OCI-LY7 (cell line): ENCODE data around the gene KCNQ4. TPM values are rescaled to one million over a fixed set of nuclear protein-coding genes. Genes with fewer than 3 reads are reported as not detected.

ENCODE experiments used
- BruUV-seq: library from RNA; stranded (reverse); fragments of 400-500 nt; replicated peaks from 2 replicates; lab custom pipeline; 2021; lab: Mats Ljungman, UMichigan
- CTCF ChIA-PET: fragments of 300-600 bp; sonication (Branson Sonifier 250); formaldehyde crosslinking; loops from one replicate; lab custom pipeline; 2022; ENCODE audit warnings: antibody characterized with exemption; ENCODE audit not compliant: unreplicated experiment; lab: Charles Lee
- POLR2A ChIA-PET: fragments of 300-600 bp; sonication (Branson Sonifier 250); formaldehyde crosslinking; loops from one replicate; lab custom pipeline; 2022; ENCODE audit warnings: antibody characterized with exemption; lab: Charles Lee
- DNase-seq: peaks from one replicate; pipeline ENCODE4 v3.0.0-alpha.2; 2015; ENCODE audit warnings: low spot score
- H2AFZ ChIP-seq: fragments of 200-600 bp; sonication (generic), shearing (Covaris generic); 2 replicates; pipeline ENCODE4 v1.6.1; 2014; ENCODE audit warnings: mild to moderate bottlenecking, antibody characterized with exemption, low read length, moderate library complexity
- H3K27ac ChIP-seq: fragments of 200-600 bp; sonication (generic); 2 replicates; pipeline ENCODE4 v1.5.1; 2014; ENCODE audit warnings: mixed run types, low read depth, mild to moderate bottlenecking, moderate library complexity, low read length, inconsistent platforms; ENCODE audit not compliant: poor library complexity, severe bottlenecking
- H3K36me3 ChIP-seq: fragments of 200-600 bp; sonication (generic); 2 replicates; pipeline ENCODE4 v1.6.1; 2014; ENCODE audit warnings: mild to moderate bottlenecking, antibody characterized with exemption, low read length, moderate library complexity, mixed read lengths; ENCODE audit not compliant: insufficient read depth
- H3K4me1 ChIP-seq: fragments of 200-600 bp; sonication (generic); 2 replicates; pipeline ENCODE4 v1.5.1; 2014; ENCODE audit warnings: mild to moderate bottlenecking, low read length; ENCODE audit not compliant: insufficient read depth, poor library complexity, severe bottlenecking
- H3K4me2 ChIP-seq: fragments of 200-600 bp; sonication (generic); 2 replicates; pipeline ENCODE4 v1.6.1; 2014; ENCODE audit warnings: mild to moderate bottlenecking, low read length
- H3K4me3 ChIP-seq: fragments of 200-600 bp; sonication (generic); 2 replicates; pipeline ENCODE4 v1.5.1; 2014; ENCODE audit warnings: mild to moderate bottlenecking, low read depth, low read length; ENCODE audit not compliant: poor library complexity, severe bottlenecking
- H3K79me2 ChIP-seq: fragments of 200-600 bp; sonication (generic); 2 replicates; pipeline ENCODE4 v1.6.1; 2016; ENCODE audit warnings: low read depth, mild to moderate bottlenecking, low read length, moderate library complexity, mixed read lengths; ENCODE audit not compliant: insufficient read depth
- H3K9me2 ChIP-seq: fragments of 200-600 bp; sonication (generic); 2 replicates; pipeline ENCODE4 v1.6.1; 2016; ENCODE audit warnings: mild to moderate bottlenecking, low read length, mixed read lengths; ENCODE audit not compliant: insufficient read depth
- H3K9me3 ChIP-seq: fragments of 200-600 bp; sonication (generic); 2 replicates; pipeline ENCODE4 v1.6.1; 2014; ENCODE audit warnings: mild to moderate bottlenecking, mixed run types, low read length, mixed read lengths
- H4K20me1 ChIP-seq: fragments of 200-600 bp; sonication (generic); 2 replicates; pipeline ENCODE4 v1.6.1; 2014; ENCODE audit warnings: mild to moderate bottlenecking, antibody characterized with exemption, low read length, moderate library complexity, mixed read lengths; ENCODE audit not compliant: insufficient read depth
- CTCF ChIP-seq: fragments of 200-600 bp; sonication (generic); conservative IDR thresholded peaks from 2 replicates; pipeline ENCODE4 v1.5.1; 2014; ENCODE audit warnings: mild to moderate bottlenecking, antibody characterized with exemption, low read length, moderate library complexity, mixed read lengths
- EZH2phosphoT487 ChIP-seq: fragments of 200-600 bp; sonication (generic); IDR thresholded peaks from 2 replicates; pipeline ENCODE4 v1.6.1; 2018; ENCODE audit warnings: low read depth, borderline replicate concordance, mild to moderate bottlenecking, mixed run types, antibody characterized with exemption, low read length, moderate library complexity, mixed read lengths
- intact Hi-C: fragments of 100-400 bp; cut with micrococcal nuclease; formaldehyde crosslinking; loops from one replicate; pipeline ENCODE4 v1.10.0; 2022; ENCODE audit not compliant: unreplicated experiment
- total RNA-seq, 2 experiments: library from RNA; depleted of rRNA in 1 of 2; stranded (reverse); fragments of >200 nt in 1 of 2; shearing (Covaris generic) in 1 of 2; gene quantifications; 2 replicates each; pipeline ENCODE4 v1.2.3, GENCODE V29; 2014 to 2022

KCNQ4 gene
- total RNA-seq, 2 experiments from 2014 or later: 0.16 to 0.49 TPM

GRCh38 chr1:40861224-40862003 lies 77.8 kb downstream of the KCNQ4 start:
- H3K4me3 ChIP-seq: peak overlapping the region; percentile 66
- no peaks in the 10 kb centered on the region for H3K79me2 ChIP-seq
- no peaks in the 10 kb centered on the region for H3K9me2 ChIP-seq
- no peaks in the 10 kb centered on the region for H3K36me3 ChIP-seq
- peaks cover 3% of the 10 kb centered on the region for H3K4me1 ChIP-seq
- ChIA-PET CTCF (interaction anchor here (1.1 kb wide), 1 partner anchor 58 kb away, joined by 3 read pairs; no protein-coding TSS in a partner anchor), POLR2A (no interaction called here)
- intact Hi-C loops: loop anchor here (2.0 kb wide), 1 partner anchor 91 kb away; no protein-coding TSS in a partner anchor
- BruUV-seq: no TSS peak
- H3K4me2 ChIP-seq: peak overlapping the region; percentile 58
- H2AFZ ChIP-seq: no peak overlapping the region
- no peak for DNase-seq
- TF ChIP-seq EZH2phosphoT487 (no peak), CTCF (no peak)
- no peaks in the 10 kb centered on the region for H4K20me1 ChIP-seq
- no peaks in the 10 kb centered on the region for H3K9me3 ChIP-seq
- no peak overlapping the region for H3K27ac ChIP-seq

GRCh38 chr1:40862008-40862863 lies 78.6 kb downstream of the KCNQ4 start, which contains the start of gene CITED4:
TSS of gene CITED4 (minus strand) at chr1:40862363. CDS start at chr1:40862127, 236 bp downstream.
- Histone ChIP-seq H3K79me2 (no peaks in the 10 kb centered on the region), H4K20me1 (no peaks in the 10 kb centered on the region), H3K36me3 (no peaks in the 10 kb centered on the region), H2AFZ (peak within 1 kb of the TSS; percentile 73), H3K9me2 (no peaks in the 10 kb centered on the region), H3K27ac (no peak within 1 kb of the TSS), H3K4me2 (peak within 1 kb of the TSS; percentile 58), H3K4me1 (peaks cover 3% of the 10 kb centered on the region), H3K4me3 (peak within 1 kb of the TSS; percentile 66), H3K9me3 (no peaks in the 10 kb centered on the region)
- intact Hi-C loops: loop anchor here (2.0 kb wide), 1 partner anchor 91 kb away; no protein-coding TSS in a partner anchor
- no TSS peak for BruUV-seq
- ChIA-PET POLR2A (interaction anchor here (0.6 to 1.2 kb wide), 3 partner anchors 14 to 126 kb away, joined by 4 to 6 read pairs (median 4); no protein-coding TSS in a partner anchor), CTCF (interaction anchor here (1.1 kb wide), 1 partner anchor 58 kb away, joined by 3 read pairs; no protein-coding TSS in a partner anchor)
- peak; percentile 96 for DNase-seq
- TF ChIP-seq EZH2phosphoT487 (no peak), CTCF (0 out of 2 replicates have a peak, but pooled peaks have one; percentile 24)
